GM12878 (cell line): ENCODE measurements around the gene ZNF280A. TPM values are rescaled to one million over a fixed set of nuclear protein-coding genes. Genes with fewer than 3 reads are reported as not detected.
"Not testable (repeated sequence)": the region's sequence is repeated elsewhere in the genome, so short reads cannot be mapped to it uniquely, and the experiment has no call there.

Source experiments
- ATAC-seq: fragments of 200-7000 bp; cut with Tn5 transposase; 3 replicates; pipeline ENCODE4 v1.9.1; 2020; ENCODE audit warnings: mild to moderate bottlenecking, moderate library complexity
- BruUV-seq: library from RNA; stranded (reverse); fragments of 400-500 nt; replicated peaks from 2 replicates; lab custom pipeline; 2021; lab: Mats Ljungman, UMichigan
- CTCF ChIA-PET: fragments of 300-600 bp; sonication (Branson Sonifier 250); formaldehyde crosslinking; extraction: SDS; loops from one replicate; lab custom pipeline; 2021; ENCODE audit warnings: inconsistent platforms; lab: Yijun Ruan, JAX
- POLR2A ChIA-PET: fragments of 350-600 bp; formaldehyde crosslinking; extraction: SDS; loops from one replicate; lab custom pipeline; 2021; ENCODE audit warnings: inconsistent platforms; lab: Charles Lee
- RAD21 ChIA-PET: fragments of 300-600 bp; sonication (Branson Sonifier 250); formaldehyde crosslinking; loops from one replicate; lab custom pipeline; 2023; ENCODE audit warnings: antibody characterized with exemption; ENCODE audit not compliant: unreplicated experiment; lab: Charles Lee
- SMC1A ChIA-PET: fragments of 300-600 bp; sonication (Branson Sonifier 250); formaldehyde crosslinking; loops from one replicate; lab custom pipeline; 2023; ENCODE audit not compliant: unreplicated experiment, uncharacterized antibody; lab: Charles Lee
- DNase-seq: peaks from one replicate; pipeline ENCODE4 v3.0.0-alpha.2; 2011; ENCODE audit warnings: low read depth, low spot score
- FAIRE-seq: peaks from 3 replicates; lab custom pipeline; 2011; peaks lifted over from hg19 to GRCh38; lab: Jason Lieb, UNC
- H2AFZ ChIP-seq: 2 replicates; pipeline ENCODE4 v1.6.0; 2011; ENCODE audit warnings: low read depth, low read length, control low read depth; ENCODE audit not compliant: control insufficient read depth
- H3K27ac ChIP-seq: 2 replicates; pipeline ENCODE4 v1.5.1; 2011; ENCODE audit warnings: control low read depth; ENCODE audit not compliant: control insufficient read depth, insufficient read depth
- H3K27me3 ChIP-seq, 2 experiments: replicated peaks in 1 of 2; 2 replicates each; pipeline versions ENCODE4 v1.6.0 to v1.6.1; 2011; ENCODE audit warnings: low read length in 1 of 2; ENCODE audit not compliant: control insufficient read depth in 2 of 2, insufficient read depth in 2 of 2
- H3K36me3 ChIP-seq, 2 experiments: 2 replicates each; pipeline ENCODE4 v1.5.1; 2011; ENCODE audit warnings: low read length in 1 of 2; ENCODE audit not compliant: control insufficient read depth in 2 of 2, insufficient read depth in 2 of 2
- H3K4me1 ChIP-seq: 2 replicates; pipeline ENCODE4 v1.6.1; 2011; ENCODE audit warnings: mild to moderate bottlenecking, low read length, moderate library complexity, mixed read lengths; ENCODE audit not compliant: control insufficient read depth, insufficient read depth
- H3K4me2 ChIP-seq: 2 replicates; pipeline ENCODE4 v1.6.0; 2011; ENCODE audit warnings: control low read depth; ENCODE audit not compliant: control insufficient read depth, insufficient read depth
- H3K4me3 ChIP-seq: fragments of 200-600 bp; sonication (generic); 2 replicates; pipeline ENCODE4 v1.5.1; 2016
- H3K79me2 ChIP-seq: 2 replicates; pipeline ENCODE4 v1.6.0; 2011; ENCODE audit warnings: low read length; ENCODE audit not compliant: control insufficient read depth, insufficient read depth
- H3K9ac ChIP-seq: 2 replicates; pipeline ENCODE4 v1.8.0; 2011; ENCODE audit warnings: low read length, control low read depth, mixed read lengths; ENCODE audit not compliant: control insufficient read depth, insufficient read depth
- H3K9me3 ChIP-seq: replicated peaks from 3 replicates; pipeline ENCODE4 v1.5.1; 2011; ENCODE audit warnings: mild to moderate bottlenecking, low read length; ENCODE audit not compliant: control insufficient read depth, insufficient read depth
- H4K20me1 ChIP-seq: 2 replicates; pipeline ENCODE4 v1.6.0; 2011; ENCODE audit not compliant: control insufficient read depth, insufficient read depth
- NR2C2 ChIP-seq: IDR thresholded peaks from 2 replicates; pipeline ENCODE4 v1.6.1; 2011; ENCODE audit warnings: borderline replicate concordance, low read depth; ENCODE audit not compliant: control insufficient read depth, insufficient read length
- WGBS: methylation state at CpG from one replicate; pipeline ENCODE4 v1.1.6; 2016; ENCODE audit warnings: low lambda C conversion rate; ENCODE audit not compliant: insufficient replicate concordance, insufficient coverage; ENCODE audit errors: missing lambda C conversion rate; 5-methylcytosine and 5-hydroxymethylcytosine counted together
- in situ Hi-C: fragments of 300-500 bp; cut with MboI; formaldehyde crosslinking; loops from 9 replicates; pipeline ENCODE4 v1.14.3; 2018; ENCODE audit warnings: mixed read lengths
- intact Hi-C: fragments of 100-400 bp; cut with micrococcal nuclease; formaldehyde crosslinking; loops from one replicate; pipeline ENCODE4 v1.14.2; 2022; ENCODE audit not compliant: unreplicated experiment
- polyA plus RNA-seq, 11 experiments: library from polyadenylated mRNA; depleted of rRNA in 4 of 11; unstranded in 6 of 11; stranded (reverse) in 5 of 11; fragments of >200 nt; fragmentation: Nextera tagmentation in 4 of 11; fragmentation: Illumina TruSeq in 1 of 11; extraction: Ambion mirVana in 4 of 11; extraction: Trizol in 1 of 11; gene quantifications; 1 replicate in 1 of 11; 2 replicates in 10 of 11; pipeline versions ENCODE4 v1.2.1 to v1.2.3, GENCODE V29; 2011 to 2016; ENCODE audit warnings: inconsistent platforms in 2 of 11, missing spikeins in 2 of 11, low read depth in 1 of 11
- total RNA-seq, 4 experiments: library from RNA; depleted of rRNA in 3 of 4; stranded (reverse); fragments of >200 nt in 3 of 4; fragmentation: Illumina TruSeq in 1 of 4; extraction: Trizol in 1 of 4; gene quantifications; 2 replicates each; pipeline versions ENCODE4 v1.2.1 to v1.2.3, GENCODE V29; 2013 to 2021

The ZNF280A gene
- total and polyA plus RNA-seq, 10 of the 15 experiments (the other 5 are each of a cell fraction or from before 2014, with no cell fraction given), result 0.03 to 0.06 TPM; not detected in 8

- Histone ChIP-seq H3K27ac (no peak overlapping the region), H3K4me2 (no peak overlapping the region), H3K9me3 (no peaks in the 10 kb centered on the region), H3K4me3 (no peak overlapping the region), H4K20me1 (no peaks in the 10 kb centered on the region), H2AFZ (no peak overlapping the region), H3K79me2 (no peaks in the 10 kb centered on the region), H3K36me3 (no peaks in the 10 kb centered on the region), H3K9ac (no peak overlapping the region), H3K4me1 (no peaks in the 10 kb centered on the region), H3K27me3 (no peaks in the 10 kb centered on the region)
- intact Hi-C loops (no loop called here), in situ Hi-C loops (no loop called here)
- ChIA-PET POLR2A (no interaction called here), RAD21 (no interaction called here), SMC1A (interaction anchor here (1.0 kb wide), 1 partner anchor 19 kb away, joined by 3 read pairs; no protein-coding TSS in a partner anchor), CTCF (no interaction called here)
- DNase-seq, result no peak
- ATAC-seq, result no peak
- BruUV-seq, result no TSS peak
- no peak for TF ChIP-seq NR2C2
- FAIRE-seq, result no peak
Measured at GRCh38 chr22:22515890-22516289, 4.2 kb downstream of the ZNF280A start.

GRCh38 chr22:22514431-22514830 lies 5.6 kb downstream of the ZNF280A start:
- SMC1A ChIA-PET, H3K4me2 ChIP-seq, H3K9ac ChIP-seq, in situ Hi-C loops, RAD21 ChIA-PET, FAIRE-seq, ATAC-seq, H4K20me1 ChIP-seq, H3K9me3 ChIP-seq, H3K27me3 ChIP-seq, intact Hi-C loops, BruUV-seq, H3K27ac ChIP-seq, H3K36me3 ChIP-seq, H3K4me1 ChIP-seq, H2AFZ ChIP-seq, H3K4me3 ChIP-seq, CTCF ChIA-PET, DNase-seq, POLR2A ChIA-PET, H3K79me2 ChIP-seq: not testable (repeated sequence)
- 35% methylated on average over 8 of the region's 8 CpGs for WGBS
